ENCODE measurements around the gene H1-8. TPM values are rescaled to one million over a fixed set of nuclear protein-coding genes. Genes with fewer than 3 reads are reported as not detected.

The H1-8 gene
- polyA plus RNA-seq, 1 donor from 2014 or later: not detected

DNA sequence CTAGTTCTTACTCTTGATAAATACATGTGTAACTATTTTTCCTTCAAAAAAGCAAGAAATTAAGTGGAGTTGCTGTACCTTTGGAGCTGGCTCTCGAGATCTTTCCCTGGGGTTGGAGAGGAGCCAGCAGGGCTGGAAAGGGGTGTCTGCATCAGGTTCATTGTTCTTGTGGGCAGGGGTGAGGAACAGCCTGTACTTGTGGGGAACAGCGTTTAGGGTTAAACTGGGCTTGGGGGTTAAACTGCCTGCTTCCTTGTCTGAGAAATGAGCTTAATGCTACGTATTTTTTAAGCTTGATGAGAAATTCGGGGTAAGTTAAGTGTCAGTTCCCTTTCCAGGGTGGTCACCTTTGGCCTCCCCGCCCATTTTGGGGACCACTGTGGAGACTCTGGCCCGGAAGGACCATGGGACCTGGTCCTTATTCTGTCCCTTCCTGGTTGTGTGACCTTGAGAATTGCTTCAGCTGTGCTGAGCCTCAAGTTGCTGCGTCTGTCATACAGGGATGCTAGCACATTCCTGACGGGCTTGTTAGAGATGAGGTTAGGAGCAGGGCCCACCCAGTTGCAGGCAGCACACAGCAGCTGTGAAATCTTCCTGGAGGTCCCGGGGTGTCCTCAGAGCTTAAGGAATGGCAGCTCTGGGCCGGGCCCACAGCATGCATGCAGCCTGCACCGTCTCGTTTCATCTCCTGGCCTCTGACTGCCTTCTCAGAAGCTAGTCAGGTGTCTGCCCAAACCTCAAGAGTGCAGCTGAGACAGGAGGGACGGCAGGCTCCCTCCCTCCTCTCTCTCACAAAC is 11.6 kb downstream of the H1-8 start:
- peaks cover 0 to 11% (median 1%) of the 10 kb centered on the region in 3 donors for H3K4me1 Mint-ChIP-seq
- peak overlapping the region in 2 of 4 donors; percentile 6 to 63 for H3K4me3 Mint-ChIP-seq
- H3K27ac Mint-ChIP-seq: peak overlapping the region in 1 of 3 donors; percentile 86
- H3K36me3 Mint-ChIP-seq: peaks cover 3% of the 10 kb centered on the region
- peaks cover 11% of the 10 kb centered on the region for H3K27me3 Mint-ChIP-seq
- H3K9me3 Mint-ChIP-seq: no peaks in the 10 kb centered on the region

DNA sequence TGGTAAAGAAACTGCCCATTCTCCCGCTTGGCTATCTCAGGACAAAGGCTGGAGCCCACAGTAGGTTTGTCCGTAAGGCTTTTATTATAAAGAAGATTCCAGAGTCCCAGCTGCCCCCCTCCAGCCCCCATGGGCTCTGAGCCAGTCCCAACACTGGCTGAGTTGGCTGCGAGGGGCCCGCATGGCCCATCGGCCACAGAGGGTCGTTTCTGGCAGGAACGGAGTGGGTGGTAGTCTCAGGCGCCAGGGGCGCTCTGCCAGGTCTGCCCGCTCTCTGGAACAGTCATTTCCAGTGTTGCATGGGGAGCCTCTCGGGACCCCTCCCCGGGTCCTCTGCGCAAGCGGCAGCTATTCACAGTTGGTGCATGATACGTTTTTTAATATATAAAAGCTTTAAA is 12.2 kb downstream of the H1-8 start:
- Mint-ChIP-seq H3K27ac (no peak overlapping the region), H3K4me3 (no peak overlapping the region), H3K36me3 (peaks cover 3% of the 10 kb centered on the region), H3K9me3 (no peaks in the 10 kb centered on the region), H3K27me3 (peaks cover 11% of the 10 kb centered on the region), H3K4me1 (peaks cover 0 to 11% (median 1%) of the 10 kb centered on the region in 3 donors)

GRCh38 chr3:129555616-129556357 is 12.8 kb downstream of the H1-8 start:
- peaks cover 3% of the 10 kb centered on the region for H3K36me3 Mint-ChIP-seq
- H3K27me3 Mint-ChIP-seq: peaks cover 11% of the 10 kb centered on the region
- no peaks in the 10 kb centered on the region for H3K9me3 Mint-ChIP-seq
- H3K4me1 Mint-ChIP-seq: peaks cover 0 to 13% (median 4%) of the 10 kb centered on the region in 3 donors
- no peak overlapping the region for H3K27ac Mint-ChIP-seq
- H3K4me3 Mint-ChIP-seq: peak overlapping the region in 1 of 4 donors; percentile 63

DNA sequence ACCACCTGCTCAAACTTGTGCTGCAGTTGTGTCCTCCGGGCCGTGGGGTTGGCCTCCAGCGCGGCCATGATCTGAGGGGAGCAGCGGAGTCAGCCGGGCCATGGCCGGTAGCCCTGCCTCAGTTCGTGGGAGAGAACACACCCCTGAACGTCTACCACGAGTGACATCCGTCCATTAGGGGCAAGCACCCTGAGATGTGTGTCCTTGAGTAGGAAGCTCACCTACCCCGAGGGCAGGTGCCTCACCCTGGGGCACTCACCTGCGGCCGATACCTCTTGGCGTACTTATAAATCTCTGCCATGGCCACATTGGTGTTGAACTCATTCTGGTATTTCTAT is 13.4 kb downstream of the H1-8 start:
- H3K4me3 Mint-ChIP-seq: peak overlapping the region in 1 of 4 donors; percentile 63
- peaks cover 3% of the 10 kb centered on the region for H3K36me3 Mint-ChIP-seq
- H3K27me3 Mint-ChIP-seq: peaks cover 11% of the 10 kb centered on the region
- H3K27ac Mint-ChIP-seq: no peak overlapping the region
- H3K9me3 Mint-ChIP-seq: no peaks in the 10 kb centered on the region
- peaks cover 0 to 13% (median 5%) of the 10 kb centered on the region in 3 donors for H3K4me1 Mint-ChIP-seq

- H3K4me3 Mint-ChIP-seq: no peak overlapping the region
- peaks cover 11% of the 10 kb centered on the region for H3K27me3 Mint-ChIP-seq
- peaks cover 0 to 13% (median 5%) of the 10 kb centered on the region in 3 donors for H3K4me1 Mint-ChIP-seq
- H3K36me3 Mint-ChIP-seq: peaks cover 3% of the 10 kb centered on the region
- no peaks in the 10 kb centered on the region for H3K9me3 Mint-ChIP-seq
- no peak overlapping the region for H3K27ac Mint-ChIP-seq
These were observed 14.0 kb downstream of the H1-8 start for GRCh38 chr3:129556890-129557547.

DNA sequence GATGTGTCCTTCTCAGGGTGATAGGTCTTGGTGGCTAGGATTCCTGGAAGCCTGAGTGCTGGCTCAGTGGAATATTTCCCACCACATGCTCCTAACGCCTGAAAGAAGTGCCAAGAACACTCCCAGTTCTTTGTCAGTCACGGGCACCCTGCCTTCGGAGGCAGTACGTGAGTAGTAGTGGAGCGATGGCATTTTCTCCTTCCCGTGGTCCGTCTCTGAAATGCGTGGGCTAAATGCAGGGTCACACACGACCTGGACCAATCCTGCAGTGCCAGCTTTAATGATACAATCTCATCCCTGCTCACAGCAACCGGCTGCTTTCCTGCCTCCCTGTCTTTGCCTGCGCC is 14.5 kb downstream of the H1-8 start:
- no peak overlapping the region for H3K27ac Mint-ChIP-seq
- no peak overlapping the region for H3K4me3 Mint-ChIP-seq
- no peaks in the 10 kb centered on the region for H3K9me3 Mint-ChIP-seq
- H3K27me3 Mint-ChIP-seq: peaks cover 11% of the 10 kb centered on the region
- peaks cover 3% of the 10 kb centered on the region for H3K36me3 Mint-ChIP-seq
- peaks cover 0 to 13% (median 5%) of the 10 kb centered on the region in 3 donors for H3K4me1 Mint-ChIP-seq

DNA sequence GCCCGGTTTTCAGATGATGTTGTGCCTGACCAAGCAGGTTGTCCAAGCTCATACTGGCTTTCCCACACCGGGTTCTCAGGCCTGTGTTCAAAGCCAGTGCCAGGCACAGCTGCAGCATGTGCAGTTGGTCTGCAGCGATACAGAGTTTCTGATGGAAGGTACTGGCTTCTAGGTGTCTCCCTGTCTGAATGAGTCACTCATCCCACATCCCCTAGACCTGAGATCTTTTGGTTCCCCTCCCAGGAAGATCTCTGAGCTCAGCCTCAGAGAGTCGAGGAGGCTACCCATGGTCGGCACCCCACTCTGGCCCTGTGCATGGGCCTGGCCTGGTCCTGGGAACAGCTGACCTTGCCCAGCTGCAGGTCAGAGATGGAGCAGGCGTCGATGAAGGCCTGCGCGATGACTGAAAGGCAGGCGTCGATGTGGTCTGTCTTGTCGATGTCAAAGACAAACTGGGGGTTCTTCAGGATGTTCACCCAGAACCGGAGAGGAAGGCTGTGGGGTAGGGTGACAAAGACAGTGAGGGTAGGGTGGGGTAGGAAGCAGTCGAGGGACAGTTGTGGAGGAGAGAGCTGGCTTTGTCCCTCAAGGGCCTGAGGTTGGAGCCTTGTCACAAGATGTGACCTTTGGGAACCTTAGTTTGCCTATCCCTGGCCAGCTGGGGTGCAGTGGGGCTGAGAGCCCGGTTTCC is 15.3 kb downstream of the H1-8 start:
- H3K9me3 Mint-ChIP-seq: no peaks in the 10 kb centered on the region
- peaks cover under 1% of the 10 kb centered on the region for H3K36me3 Mint-ChIP-seq
- H3K4me1 Mint-ChIP-seq: peaks cover 0 to 13% (median 5%) of the 10 kb centered on the region in 3 donors
- peak overlapping the region in 1 of 3 donors; percentile 36 for H3K27ac Mint-ChIP-seq
- H3K27me3 Mint-ChIP-seq: peaks cover 11% of the 10 kb centered on the region
- peak overlapping the region in 1 of 4 donors; percentile 60 for H3K4me3 Mint-ChIP-seq

- peaks cover 11% of the 10 kb centered on the region for H3K27me3 Mint-ChIP-seq
- no peaks in the 10 kb centered on the region for H3K9me3 Mint-ChIP-seq
- H3K36me3 Mint-ChIP-seq: peaks cover 2% of the 10 kb centered on the region
- peaks cover 0 to 8% (median 5%) of the 10 kb centered on the region in 3 donors for H3K4me1 Mint-ChIP-seq
- H3K4me3 Mint-ChIP-seq: peak overlapping the region in 1 of 4 donors; percentile 60
- H3K27ac Mint-ChIP-seq: no peak overlapping the region
These were observed 16.0 kb downstream of the H1-8 start for GRCh38 chr3:129558772-129559564.

DNA sequence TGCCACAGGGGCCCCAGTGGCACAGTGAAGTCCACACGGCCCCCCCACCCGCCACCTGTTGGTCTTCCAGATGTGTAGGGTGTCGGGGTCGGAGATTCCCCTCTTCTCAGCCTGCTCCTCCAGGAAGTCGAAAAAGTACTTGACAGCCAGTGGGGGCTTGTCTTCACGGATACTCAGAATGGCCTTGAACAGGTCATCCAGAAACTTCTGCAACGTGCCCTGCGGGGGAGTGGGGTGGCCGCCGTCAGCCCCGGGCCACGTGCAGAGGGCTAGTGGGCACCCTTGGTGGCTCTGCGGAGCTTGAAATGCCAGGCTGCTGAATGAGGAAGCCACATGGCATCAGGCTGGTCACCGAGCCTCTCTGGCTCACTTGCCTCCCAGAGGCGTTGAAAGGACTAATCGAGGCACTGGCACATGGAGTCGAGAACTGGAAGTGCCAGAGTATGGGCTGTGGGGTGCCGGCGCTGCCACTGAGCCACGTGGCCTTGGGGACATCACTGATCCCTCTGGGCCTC is 16.6 kb downstream of the H1-8 start:
- Mint-ChIP-seq H3K4me3 (no peak overlapping the region), H3K4me1 (peaks cover 0 to 4% (median 2%) of the 10 kb centered on the region in 3 donors), H3K27ac (no peak overlapping the region), H3K9me3 (no peaks in the 10 kb centered on the region), H3K27me3 (peaks cover 9% of the 10 kb centered on the region), H3K36me3 (peaks cover 2% of the 10 kb centered on the region)

GRCh38 chr3:129560269-129560787 is 17.4 kb downstream of the H1-8 start:
- Mint-ChIP-seq H3K4me3 (no peak overlapping the region), H3K27ac (peak overlapping the region in 1 of 3 donors; percentile 76), H3K36me3 (peaks cover 2% of the 10 kb centered on the region), H3K27me3 (peaks cover 9% of the 10 kb centered on the region), H3K4me1 (peaks cover 0 to 4% (median 2%) of the 10 kb centered on the region in 3 donors), H3K9me3 (no peaks in the 10 kb centered on the region)

GRCh38 chr3:129560911-129561594 is 18.1 kb downstream of the H1-8 start:
- peaks cover 9% of the 10 kb centered on the region for H3K27me3 Mint-ChIP-seq
- peaks cover 2% of the 10 kb centered on the region for H3K36me3 Mint-ChIP-seq
- H3K4me3 Mint-ChIP-seq: no peak overlapping the region
- peak overlapping the region in 1 of 3 donors; percentile 76 for H3K27ac Mint-ChIP-seq
- peaks cover 0 to 4% (median 2%) of the 10 kb centered on the region in 3 donors for H3K4me1 Mint-ChIP-seq
- H3K9me3 Mint-ChIP-seq: no peaks in the 10 kb centered on the region

GRCh38 chr3:129561619-129562248 is 18.8 kb downstream of the H1-8 start:
- peaks cover 0 to 4% (median 2%) of the 10 kb centered on the region in 3 donors for H3K4me1 Mint-ChIP-seq
- H3K36me3 Mint-ChIP-seq: peaks cover 2% of the 10 kb centered on the region
- no peak overlapping the region for H3K27ac Mint-ChIP-seq
- H3K4me3 Mint-ChIP-seq: no peak overlapping the region
- H3K9me3 Mint-ChIP-seq: no peaks in the 10 kb centered on the region
- H3K27me3 Mint-ChIP-seq: peaks cover 9% of the 10 kb centered on the region

DNA sequence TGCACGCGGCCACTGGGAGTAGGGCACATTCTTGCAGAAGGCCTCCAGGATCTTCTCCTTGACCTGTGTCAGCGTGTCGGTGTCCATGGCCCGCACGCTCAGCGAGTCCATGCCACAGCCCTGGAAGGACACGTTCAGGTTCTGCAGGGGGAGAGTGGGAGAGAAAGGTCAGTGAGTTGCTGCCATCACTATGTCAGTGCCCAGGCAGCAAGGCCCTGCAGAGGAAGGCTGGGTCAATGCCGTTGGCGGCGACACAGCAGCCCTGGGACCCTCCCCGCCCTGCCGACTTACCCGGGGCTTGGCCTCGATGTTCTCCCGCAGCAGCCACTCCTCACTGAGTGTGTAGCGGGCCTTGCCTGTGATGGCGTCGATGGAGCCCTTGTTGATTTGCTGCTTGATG is 19.8 kb downstream of the H1-8 start:
- Mint-ChIP-seq H3K27ac (no peak overlapping the region), H3K27me3 (peaks cover 6% of the 10 kb centered on the region), H3K9me3 (no peaks in the 10 kb centered on the region), H3K4me3 (no peak overlapping the region), H3K36me3 (peaks cover 2% of the 10 kb centered on the region), H3K4me1 (peaks cover 0 to 4% (median 2%) of the 10 kb centered on the region in 3 donors)
